HepG2 (cell line): ENCODE data around the gene TTN. TPM values are rescaled to one million over a fixed set of nuclear protein-coding genes. Genes with fewer than 3 reads are reported as not detected.

Experiments used
- ATAC-seq: fragments of 200-7000 bp; cut with Tn5 transposase; 3 replicates; pipeline ENCODE4 v1.9.1; 2020; ENCODE audit warnings: mild to moderate bottlenecking, moderate library complexity
- BruUV-seq: library from RNA; stranded (reverse); fragments of 400-500 nt; replicated peaks from 2 replicates; lab custom pipeline; 2021; lab: Mats Ljungman, UMichigan
- CTCF ChIA-PET: fragments of 300-600 bp; formaldehyde crosslinking; extraction: SDS; loops from one replicate; lab custom pipeline; 2021; ENCODE audit warnings: low total read pairs, inconsistent platforms, low intra/inter-chr PET ratio; lab: Yijun Ruan, JAX
- POLR2A ChIA-PET: fragments of 350-600 bp; sonication (Branson Sonifier 250); formaldehyde crosslinking; loops from one replicate; lab custom pipeline; 2020; ENCODE audit warnings: antibody characterized with exemption, inconsistent platforms; lab: Yijun Ruan, JAX
- DNase-seq: peaks from one replicate; pipeline ENCODE4 v3.0.0-alpha.2; 2015; ENCODE audit warnings: low spot score
- FAIRE-seq: peaks from 3 replicates; lab custom pipeline; 2011; peaks lifted over from hg19 to GRCh38; lab: Jason Lieb, UNC
- H2AFZ ChIP-seq: one replicate; pipeline ENCODE4 v1.6.1; 2011; ENCODE audit warnings: low read length, inconsistent platforms
- H3K27ac ChIP-seq: fragments of 300-600 bp; 3 replicates; pipeline ENCODE4 v1.8.0; 2011; ENCODE audit warnings: mixed run types, mild to moderate bottlenecking, mixed read lengths, low read length, inconsistent platforms; ENCODE audit not compliant: insufficient read depth; ENCODE audit errors: extremely low read length
- H3K27me3 ChIP-seq, 2 experiments: fragments of 200-600 bp in 1 of 2; 2 replicates in 1 of 2; 3 replicates in 1 of 2; pipeline versions ENCODE4 v1.6.0 to v1.8.0; 2011; ENCODE audit warnings: low read length in 2 of 2, mild to moderate bottlenecking in 2 of 2, moderate library complexity in 2 of 2, inconsistent platforms in 1 of 2; ENCODE audit not compliant: insufficient read depth in 2 of 2, control insufficient read depth in 1 of 2
- H3K36me3 ChIP-seq, 2 experiments: fragments of 200-600 bp in 1 of 2; replicated peaks in 1 of 2; 2 replicates in 1 of 2; 3 replicates in 1 of 2; pipeline versions ENCODE4 v1.5.1 to v1.8.0; 2011; ENCODE audit warnings: low read length in 2 of 2, inconsistent platforms in 1 of 2; ENCODE audit not compliant: insufficient read depth in 2 of 2, control insufficient read depth in 1 of 2
- H3K4me1 ChIP-seq: 2 replicates; pipeline ENCODE4 v1.5.1; 2012; ENCODE audit warnings: low read length, inconsistent platforms; ENCODE audit not compliant: insufficient read depth
- H3K4me2 ChIP-seq: 2 replicates; pipeline ENCODE4 v1.6.0; 2011; ENCODE audit warnings: low read depth, low read length, inconsistent platforms
- H3K4me3 ChIP-seq, 3 experiments: fragments of 200-600 bp in 1 of 3; sonication (generic), shearing (Covaris generic) in 1 of 3; replicated peaks in 1 of 3; 2 replicates each; pipeline ENCODE4 v1.5.1; 2011 to 2016; ENCODE audit warnings: low read length in 3 of 3, inconsistent platforms in 2 of 3, low read depth in 2 of 3, mild to moderate bottlenecking in 2 of 3, control low read depth in 1 of 3, mixed read lengths in 1 of 3; ENCODE audit not compliant: insufficient read depth in 1 of 3
- H3K79me2 ChIP-seq: one replicate; pipeline ENCODE4 v1.6.1; 2011; ENCODE audit warnings: low read length, inconsistent platforms; ENCODE audit not compliant: insufficient read depth
- H3K9ac ChIP-seq: 2 replicates; pipeline ENCODE4 v1.6.0; 2011; ENCODE audit warnings: mild to moderate bottlenecking, low read depth, low read length, inconsistent platforms; ENCODE audit not compliant: insufficient read depth
- H3K9me3 ChIP-seq: 2 replicates; pipeline ENCODE4 v1.5.1; 2012; ENCODE audit warnings: mild to moderate bottlenecking, low read length
- H4K20me1 ChIP-seq: 2 replicates; pipeline ENCODE4 v1.6.0; 2011; ENCODE audit warnings: inconsistent platforms, mild to moderate bottlenecking, low read length, moderate library complexity; ENCODE audit not compliant: insufficient read depth
- BHLHE40 ChIP-seq: IDR thresholded peaks from 2 replicates; pipeline ENCODE4 v1.6.1; 2011; ENCODE audit warnings: low read length, improper control_type of control experiment
- HMG20B ChIP-seq: conservative IDR thresholded peaks from 2 replicates; pipeline ENCODE4 v1.6.1; 2016; ENCODE audit warnings: missing genetic modification reagents, missing compliant biosample characterization
- PHF8 ChIP-seq: sonication (generic); formaldehyde crosslinking; IDR thresholded peaks from 2 replicates; pipeline ENCODE4 v1.5.0; 2020; ENCODE audit warnings: missing genetic modification reagents
- TBX2 ChIP-seq: sonication (generic); formaldehyde crosslinking; IDR thresholded peaks from 2 replicates; pipeline ENCODE4 v1.5.0; 2020; ENCODE audit warnings: missing genetic modification reagents, mild to moderate bottlenecking, borderline replicate concordance
- ZNF263 ChIP-seq: sonication (generic); formaldehyde crosslinking; IDR thresholded peaks from 2 replicates; pipeline ENCODE4 v1.4.0; 2020; ENCODE audit warnings: missing genetic modification reagents
- ZNF292 ChIP-seq: sonication (generic); formaldehyde crosslinking; IDR thresholded peaks from 2 replicates; pipeline ENCODE4 v1.8.1; 2022; ENCODE audit warnings: mild to moderate bottlenecking, low read depth, missing genetic modification reagents, borderline replicate concordance
- WGBS: methylation state at CpG from one replicate; pipeline ENCODE4 v1.1.6; 2017; ENCODE audit warnings: low lambda C conversion rate; 5-methylcytosine and 5-hydroxymethylcytosine counted together
- in situ Hi-C: cut with HindIII; loops from 2 replicates; pipeline ENCODE4 v1.10.0; 2017; ENCODE audit warnings: low pct_unique_long_range_greater_than_20kb; ENCODE audit not compliant: extremely low pct_ligation_motif_present
- intact Hi-C: fragments of 100-400 bp; cut with micrococcal nuclease; formaldehyde crosslinking; loops from one replicate; pipeline ENCODE4 v1.10.0; 2022; ENCODE audit not compliant: unreplicated experiment
- polyA plus RNA-seq, 8 experiments: library from polyadenylated mRNA; depleted of rRNA in 3 of 8; stranded (reverse) in 7 of 8; unstranded in 1 of 8; fragments of >200 nt; fragmentation: Illumina TruSeq in 4 of 8; extraction: Trizol in 4 of 8; gene quantifications; 2 replicates each; pipeline versions ENCODE4 v1.2.1 to v1.2.3, GENCODE V29; 2011 to 2016; ENCODE audit warnings: low read depth in 4 of 8, missing spikeins in 1 of 8, mixed read lengths in 1 of 8; ENCODE audit not compliant: insufficient read depth in 1 of 8
- total RNA-seq, 5 experiments: library from RNA; depleted of rRNA; stranded (reverse); fragments of >200 nt; fragmentation: Illumina TruSeq; extraction: Trizol; gene quantifications; 2 replicates each; pipeline ENCODE4 v1.2.3, GENCODE V29; 2016; ENCODE audit warnings: low read depth in 1 of 5
- TF ChIP-seq, protein P1 (sequence below): IDR thresholded peaks from 2 replicates; pipeline ENCODE4 v1.6.1; 2016; ENCODE audit warnings: missing genetic modification reagents, missing compliant biosample characterization
- TF ChIP-seq, protein P2 (sequence below): sonication (generic); formaldehyde crosslinking; IDR thresholded peaks from 2 replicates; pipeline ENCODE4 v1.4.0; 2020; ENCODE audit warnings: mild to moderate bottlenecking, missing genetic modification reagents
- TF ChIP-seq, protein P3 (sequence below): sonication (generic); formaldehyde crosslinking; IDR thresholded peaks from 2 replicates; pipeline ENCODE4 v1.5.0; 2020; ENCODE audit warnings: mild to moderate bottlenecking, low read depth, missing genetic modification reagents, borderline replicate concordance

The TTN gene
- total and polyA plus RNA-seq, 2 of the 13 experiments (the other 11 are each of a cell fraction or from before 2014, with no cell fraction given): under 0.01 TPM

DNA sequence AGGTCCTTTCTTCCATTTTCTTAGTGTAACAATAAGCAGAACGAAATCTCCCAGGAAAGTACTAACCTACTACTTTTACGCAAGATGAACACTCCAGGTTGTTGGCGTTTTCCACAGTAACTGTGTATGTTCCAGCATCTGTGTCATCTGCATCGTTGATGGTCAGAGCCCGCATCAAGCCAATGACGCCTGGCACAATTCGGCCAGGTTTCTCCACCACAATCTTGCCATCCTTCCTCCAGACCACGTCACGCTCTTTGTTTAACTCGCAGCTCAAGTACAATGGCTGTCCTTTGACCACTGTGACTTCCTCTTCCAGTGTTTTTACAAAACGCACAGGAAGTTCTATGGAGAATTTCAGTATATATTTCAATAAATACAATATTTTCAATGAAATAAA is 171.3 kb downstream of the TTN start:
- DNase-seq: no peak
- H4K20me1 ChIP-seq: no peaks in the 10 kb centered on the region
- in situ Hi-C loops: no loop called here
- TF ChIP-seq, protein P1, sequence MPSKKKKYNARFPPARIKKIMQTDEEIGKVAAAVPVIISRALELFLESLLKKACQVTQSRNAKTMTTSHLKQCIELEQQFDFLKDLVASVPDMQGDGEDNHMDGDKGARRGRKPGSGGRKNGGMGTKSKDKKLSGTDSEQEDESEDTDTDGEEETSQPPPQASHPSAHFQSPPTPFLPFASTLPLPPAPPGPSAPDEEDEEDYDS (CRISPR knock-in tag): no peak
- TF ChIP-seq BHLHE40 (no peak), HMG20B (CRISPR knock-in tag) (no peak), ZNF263 (CRISPR knock-in tag) (no peak), ZNF292 (no peak), TBX2 (CRISPR knock-in tag) (no peak)
- TF ChIP-seq, protein P2, sequence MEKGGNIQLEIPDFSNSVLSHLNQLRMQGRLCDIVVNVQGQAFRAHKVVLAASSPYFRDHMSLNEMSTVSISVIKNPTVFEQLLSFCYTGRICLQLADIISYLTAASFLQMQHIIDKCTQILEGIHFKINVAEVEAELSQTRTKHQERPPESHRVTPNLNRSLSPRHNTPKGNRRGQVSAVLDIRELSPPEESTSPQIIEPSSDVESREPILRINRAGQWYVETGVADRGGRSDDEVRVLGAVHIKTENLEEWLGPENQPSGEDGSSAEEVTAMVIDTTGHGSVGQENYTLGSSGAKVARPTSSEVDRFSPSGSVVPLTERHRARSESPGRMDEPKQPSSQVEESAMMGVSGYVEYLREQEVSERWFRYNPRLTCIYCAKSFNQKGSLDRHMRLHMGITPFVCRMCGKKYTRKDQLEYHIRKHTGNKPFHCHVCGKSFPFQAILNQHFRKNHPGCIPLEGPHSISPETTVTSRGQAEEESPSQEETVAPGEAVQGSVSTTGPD (CRISPR knock-in tag): no peak
- no peak overlapping the region for H2AFZ ChIP-seq
- intact Hi-C loops: no loop called here
- no TSS peak for BruUV-seq
- H3K36me3 ChIP-seq: no peaks in the 10 kb centered on the region
- H3K79me2 ChIP-seq: no peaks in the 10 kb centered on the region
- ChIA-PET CTCF (no interaction called here), POLR2A (no interaction called here)
- H3K27me3 ChIP-seq: no peaks in the 10 kb centered on the region
- 56% methylated on average over 11 of the region's 11 CpGs for WGBS
- no peak for ATAC-seq
- no peaks in the 10 kb centered on the region for H3K9me3 ChIP-seq
- no peak for FAIRE-seq
- no peak overlapping the region for H3K27ac ChIP-seq
- H3K4me2 ChIP-seq: no peak overlapping the region
- H3K9ac ChIP-seq: no peak overlapping the region
- H3K4me1 ChIP-seq: no peaks in the 10 kb centered on the region
- H3K4me3 ChIP-seq: no peak overlapping the region

DNA sequence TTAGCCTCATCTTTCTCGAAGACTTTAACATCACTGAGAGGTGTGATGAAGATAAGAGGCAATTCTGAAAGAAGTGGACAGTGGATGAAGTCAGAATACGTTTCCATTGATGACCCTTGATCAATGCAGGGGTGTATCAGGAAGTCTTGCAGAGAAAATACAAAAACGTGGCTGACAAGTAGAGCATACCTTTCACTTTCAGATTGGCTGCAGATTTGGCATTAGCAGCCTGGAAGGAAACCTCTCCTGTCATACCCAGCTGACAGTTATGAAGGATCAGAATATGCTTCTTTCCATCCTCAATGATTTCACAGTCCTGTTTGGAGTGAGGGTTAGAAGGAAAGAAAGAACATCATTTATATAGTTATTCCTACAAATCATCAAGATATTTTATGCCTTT is 174.5 kb downstream of the TTN start:
- in situ Hi-C loops: no loop called here
- 3% methylated on average over 3 of the region's 3 CpGs for WGBS
- FAIRE-seq: no peak

More for the DNA sequence above, 174.5 kb downstream of the TTN start:
- ChIA-PET CTCF (no interaction called here), POLR2A (no interaction called here)
- Histone ChIP-seq H3K9ac (no peak overlapping the region), H3K4me3 (no peak overlapping the region), H3K27me3 (no peaks in the 10 kb centered on the region; a peak in 1 of 5 replicates), H2AFZ (no peak overlapping the region), H3K27ac (no peak overlapping the region), H3K9me3 (no peaks in the 10 kb centered on the region), H3K4me1 (no peaks in the 10 kb centered on the region), H4K20me1 (no peaks in the 10 kb centered on the region), H3K79me2 (no peaks in the 10 kb centered on the region), H3K36me3 (no peaks in the 10 kb centered on the region), H3K4me2 (no peak overlapping the region)
- DNase-seq: no peak
- TF ChIP-seq, protein P3, sequence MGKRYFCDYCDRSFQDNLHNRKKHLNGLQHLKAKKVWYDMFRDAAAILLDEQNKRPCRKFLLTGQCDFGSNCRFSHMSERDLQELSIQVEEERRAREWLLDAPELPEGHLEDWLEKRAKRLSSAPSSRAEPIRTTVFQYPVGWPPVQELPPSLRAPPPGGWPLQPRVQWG (CRISPR knock-in tag): no peak
- TF ChIP-seq PHF8 (CRISPR knock-in tag): no peak
- no TSS peak for BruUV-seq
- intact Hi-C loops: no loop called here
- no peak for ATAC-seq
